Stimulated activated CD4-positive, alpha-beta T cell treated with anti-CD3 and anti-CD28 coated beads, Interleukin-2, amount 100 ng/mL, for 24 hours (primary cell): ENCODE results near the gene WNT7A.

Source experiments
- DNase-seq, 2 donors: peaks; one replicate each; pipeline ENCODE4 v3.0.0-alpha.2; 2020

WNT7A gene

GRCh38 chr3:13884851-13885703, 5.2 kb upstream of the WNT7A start:
- DNase-seq: peak; percentile 65 to 77

GRCh38 chr3:13883681-13884080, 3.8 kb upstream of the WNT7A start:
- DNase-seq: no peak

- DNase-seq: no peak
Measured at GRCh38 chr3:13882876-13883275, 3.0 kb upstream of the WNT7A start.

- DNase-seq: peak in 1 of 2 donors; percentile 9
Measured at GRCh38 chr3:13881536-13882410, 1.9 kb upstream of the WNT7A start.

GRCh38 chr3:13880811-13881156, 913 bp upstream of the WNT7A start:
- DNase-seq: peak in 1 of 2 donors; percentile 18

GRCh38 chr3:13879102-13879945, 547 bp downstream of the WNT7A start:
- peak; percentile 43 to 48 for DNase-seq

GRCh38 chr3:13878281-13879101, 1.4 kb downstream of the WNT7A start:
- peak in 1 of 2 donors; percentile 29 for DNase-seq

- DNase-seq: no peak
Measured at GRCh38 chr3:13877911-13878280, 2.0 kb downstream of the WNT7A start.

GRCh38 chr3:13876451-13877100, 3.3 kb downstream of the WNT7A start:
- DNase-seq: no peak

- no peak for DNase-seq
Measured at GRCh38 chr3:13874891-13875290, 5.0 kb downstream of the WNT7A start.

GRCh38 chr3:13873818-13874217, 6.1 kb downstream of the WNT7A start:
- DNase-seq: no peak

GRCh38 chr3:13872451-13872850, 7.4 kb downstream of the WNT7A start:
- DNase-seq: no peak

GRCh38 chr3:13871791-13872190, 8.1 kb downstream of the WNT7A start:
- DNase-seq: no peak

GRCh38 chr3:13870902-13871301, 9.0 kb downstream of the WNT7A start:
- no peak for DNase-seq

- DNase-seq: no peak
Measured at GRCh38 chr3:13869761-13870343, 10.0 kb downstream of the WNT7A start.

GRCh38 chr3:13868844-13869724, 10.8 kb downstream of the WNT7A start:
- DNase-seq: no peak

- no peak for DNase-seq
Measured at GRCh38 chr3:13867732-13868131, 12.1 kb downstream of the WNT7A start.

- peak; percentile 58 to 60 for DNase-seq
Measured at GRCh38 chr3:13866041-13866965, 13.6 kb downstream of the WNT7A start.

- DNase-seq: no peak
Measured at GRCh38 chr3:13865581-13865980, 14.3 kb downstream of the WNT7A start.
